ENCODE results near the gene DGKI. TPM values are rescaled to one million over a fixed set of nuclear protein-coding genes. Genes with fewer than 3 reads are reported as not detected.
A peak's percentile ranks its signal among the peaks of the same experiment; 100 is the strongest.

DGKI gene
- total and polyA plus RNA-seq, 4 experiments from 2014 or later: 0.11 TPM; not detected in 3

GRCh38 chr7:137667633-137668387, 179.0 kb downstream of the DGKI start:
- ChIA-PET CTCF (ENCODE audit: partially characterized antibody) (interaction anchor here (5.1 kb wide), 1 partner anchor 12 kb away, joined by 23 read pairs; no protein-coding TSS in a partner anchor), POLR2A (ENCODE audit: partially characterized antibody) (no interaction called here)
- H3K4me3 Mint-ChIP-seq: no peak overlapping the region
- intact Hi-C loops (cut with micrococcal nuclease): no loop called here
- H3K9me3 Mint-ChIP-seq: no peaks in the 10 kb centered on the region
- H3K4me3 ChIP-seq (ENCODE audit: low read length in 2 of 2): no peak overlapping the region
- H3K36me3 Mint-ChIP-seq: no peaks in the 10 kb centered on the region
- no peaks in the 10 kb centered on the region for H3K36me3 ChIP-seq (ENCODE audit: insufficient read depth, low read length)
- peaks cover 3 to 6% of the 10 kb centered on the region in 2 donors for H3K27me3 Mint-ChIP-seq
- H3K4me1 Mint-ChIP-seq: no peaks in the 10 kb centered on the region
- no peak for DNase-seq
- H3K27ac ChIP-seq (ENCODE audit: low read depth, low read length): no peak overlapping the region
- H3K27me3 ChIP-seq (ENCODE audit: insufficient read depth, low read length): no peaks in the 10 kb centered on the region
- no peaks in the 10 kb centered on the region for H3K4me1 ChIP-seq (ENCODE audit: insufficient read depth, low read length)
- H3K27ac Mint-ChIP-seq: no peak overlapping the region
- no peaks in the 10 kb centered on the region for H3K9me3 ChIP-seq (ENCODE audit: control insufficient read depth in 1 of 2, low read length in 2 of 2)

DNA sequence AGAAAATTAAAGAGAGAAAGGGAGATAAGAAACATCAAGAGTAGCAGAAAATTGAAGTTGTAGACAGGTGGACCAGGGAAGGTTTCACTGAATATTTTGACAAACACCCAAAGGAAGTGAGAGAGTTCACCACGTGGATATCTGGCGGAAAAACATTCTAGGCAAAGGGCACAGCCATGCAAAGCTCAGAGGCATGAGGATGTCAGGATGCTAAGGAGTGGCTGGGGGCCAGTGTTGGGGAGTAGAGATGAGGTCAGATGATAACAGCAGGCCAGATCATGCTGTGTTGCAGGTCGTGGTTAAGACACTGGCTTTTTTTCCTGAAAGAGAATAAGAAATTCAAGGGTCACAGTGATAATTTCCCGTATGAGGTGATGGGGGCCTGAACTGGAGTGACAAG, 181.9 kb downstream of the DGKI start:
- DNase-seq: no peak
- Mint-ChIP-seq H3K36me3 (no peaks in the 10 kb centered on the region), H3K27ac (peak overlapping the region in 1 of 7 donors; percentile 33), H3K27me3 (peaks cover 2 to 7% of the 10 kb centered on the region in 2 donors), H3K9me3 (no peaks in the 10 kb centered on the region), H3K4me3 (no peak overlapping the region), H3K4me1 (no peaks in the 10 kb centered on the region)
- H3K27ac ChIP-seq (ENCODE audit: low read depth, low read length): no peak overlapping the region
- H3K4me1 ChIP-seq (ENCODE audit: insufficient read depth, low read length): no peaks in the 10 kb centered on the region
- H3K9me3 ChIP-seq (ENCODE audit: control insufficient read depth in 1 of 2, low read length in 2 of 2): no peaks in the 10 kb centered on the region
- intact Hi-C loops (cut with micrococcal nuclease): no loop called here
- ChIA-PET CTCF (ENCODE audit: partially characterized antibody) (no interaction called here), POLR2A (ENCODE audit: partially characterized antibody) (no interaction called here)
- no peaks in the 10 kb centered on the region for H3K36me3 ChIP-seq (ENCODE audit: insufficient read depth, low read length)
- no peaks in the 10 kb centered on the region for H3K27me3 ChIP-seq (ENCODE audit: insufficient read depth, low read length)
- no peak overlapping the region for H3K4me3 ChIP-seq (ENCODE audit: low read length in 2 of 2)

- Histone ChIP-seq H3K4me3 (ENCODE audit: low read length in 2 of 2) (no peak overlapping the region), H3K27ac (ENCODE audit: low read depth, low read length) (no peak overlapping the region), H3K9me3 (ENCODE audit: control insufficient read depth in 1 of 2, low read length in 2 of 2) (no peaks in the 10 kb centered on the region), H3K4me1 (ENCODE audit: insufficient read depth, low read length) (no peaks in the 10 kb centered on the region), H3K36me3 (ENCODE audit: insufficient read depth, low read length) (no peaks in the 10 kb centered on the region), H3K27me3 (ENCODE audit: insufficient read depth, low read length) (no peaks in the 10 kb centered on the region)
- Mint-ChIP-seq H3K4me1 (no peaks in the 10 kb centered on the region), H3K27me3 (peaks cover 5 to 8% of the 10 kb centered on the region in 2 donors), H3K9me3 (no peaks in the 10 kb centered on the region), H3K27ac (no peak overlapping the region), H3K36me3 (no peaks in the 10 kb centered on the region), H3K4me3 (no peak overlapping the region)
- DNase-seq: no peak
- ChIA-PET POLR2A (ENCODE audit: partially characterized antibody) (no interaction called here), CTCF (ENCODE audit: partially characterized antibody) (interaction anchor here (1.0 kb wide), 1 partner anchor 28 kb away, joined by 4 read pairs; no protein-coding TSS in a partner anchor)
- intact Hi-C loops (cut with micrococcal nuclease): no loop called here
Observed at GRCh38 chr7:137661634-137662033, 185.1 kb downstream of the DGKI start.

DNA sequence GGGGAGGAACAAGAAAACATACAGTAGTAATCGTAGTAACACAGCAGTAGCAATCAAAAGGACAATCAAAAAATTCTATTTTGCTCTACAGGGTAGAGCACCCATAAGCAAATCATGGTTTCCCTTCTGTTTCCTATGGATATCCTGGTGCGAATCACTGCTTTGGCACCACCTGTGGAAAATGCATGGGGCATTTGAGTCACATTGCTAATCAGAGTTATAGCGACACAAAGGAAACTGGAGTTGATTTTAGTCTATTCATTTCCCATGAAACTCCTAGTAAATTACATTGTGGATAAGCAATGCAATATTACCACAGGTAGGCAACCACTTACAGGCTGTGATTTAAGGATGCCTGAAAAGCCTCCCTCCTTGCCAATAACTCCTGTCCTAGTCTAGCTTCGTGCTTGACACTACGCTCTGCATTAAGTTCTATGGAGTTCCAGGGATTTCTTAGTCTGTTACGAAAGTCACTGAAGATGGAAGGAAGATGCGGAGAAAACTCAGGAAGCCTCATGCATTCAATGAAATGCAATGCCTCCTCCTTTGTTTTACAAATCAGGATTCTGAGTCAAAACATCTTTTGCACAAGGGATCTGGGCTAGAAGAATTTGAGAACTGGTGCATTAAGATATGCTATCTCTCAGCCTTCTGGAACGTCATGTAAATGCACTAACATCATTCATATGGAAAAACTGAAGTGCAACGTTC, 188.4 kb downstream of the DGKI start:
- Histone ChIP-seq H3K36me3 (ENCODE audit: insufficient read depth, low read length) (no peaks in the 10 kb centered on the region), H3K27ac (ENCODE audit: low read depth, low read length) (no peak overlapping the region), H3K4me3 (ENCODE audit: low read length in 2 of 2) (no peak overlapping the region), H3K27me3 (ENCODE audit: insufficient read depth, low read length) (no peaks in the 10 kb centered on the region), H3K4me1 (ENCODE audit: insufficient read depth, low read length) (no peaks in the 10 kb centered on the region), H3K9me3 (ENCODE audit: control insufficient read depth in 1 of 2, low read length in 2 of 2) (no peaks in the 10 kb centered on the region)
- peaks cover 0 to 4% (median 0%) of the 10 kb centered on the region in 4 donors for H3K4me1 Mint-ChIP-seq
- H3K36me3 Mint-ChIP-seq: no peaks in the 10 kb centered on the region
- ChIA-PET POLR2A (ENCODE audit: partially characterized antibody) (no interaction called here), CTCF (ENCODE audit: partially characterized antibody) (interaction anchor here (0.7 to 3.0 kb wide), 3 partner anchors 235 to 245 kb away, joined by 3 to 12 read pairs (median 4); no protein-coding TSS in a partner anchor)
- H3K4me3 Mint-ChIP-seq: no peak overlapping the region
- no peak overlapping the region for H3K27ac Mint-ChIP-seq
- H3K27me3 Mint-ChIP-seq: peaks cover 5% of the 10 kb centered on the region in 2 donors
- intact Hi-C loops (cut with micrococcal nuclease): no loop called here
- no peak for DNase-seq
- H3K9me3 Mint-ChIP-seq: no peaks in the 10 kb centered on the region

GRCh38 chr7:137657476-137658189, 189.1 kb downstream of the DGKI start:
- Histone ChIP-seq H3K36me3 (ENCODE audit: insufficient read depth, low read length) (no peaks in the 10 kb centered on the region), H3K27me3 (ENCODE audit: insufficient read depth, low read length) (no peaks in the 10 kb centered on the region), H3K27ac (ENCODE audit: low read depth, low read length) (no peak overlapping the region), H3K9me3 (ENCODE audit: control insufficient read depth in 1 of 2, low read length in 2 of 2) (no peaks in the 10 kb centered on the region), H3K4me1 (ENCODE audit: insufficient read depth, low read length) (no peaks in the 10 kb centered on the region), H3K4me3 (ENCODE audit: low read length in 2 of 2) (no peak overlapping the region)
- ChIA-PET CTCF (ENCODE audit: partially characterized antibody) (interaction anchor here (0.7 to 3.6 kb wide), 5 partner anchors 12 to 351 kb away, joined by 3 to 23 read pairs (median 8); no protein-coding TSS in a partner anchor), POLR2A (ENCODE audit: partially characterized antibody) (no interaction called here)
- peaks cover 0 to 4% (median 0%) of the 10 kb centered on the region in 4 donors for H3K4me1 Mint-ChIP-seq
- intact Hi-C loops (cut with micrococcal nuclease): no loop called here
- DNase-seq: no peak
- H3K9me3 Mint-ChIP-seq: no peaks in the 10 kb centered on the region
- H3K36me3 Mint-ChIP-seq: no peaks in the 10 kb centered on the region
- H3K4me3 Mint-ChIP-seq: no peak overlapping the region
- H3K27ac Mint-ChIP-seq: no peak overlapping the region
- peaks cover 5% of the 10 kb centered on the region in 2 donors for H3K27me3 Mint-ChIP-seq

DNA sequence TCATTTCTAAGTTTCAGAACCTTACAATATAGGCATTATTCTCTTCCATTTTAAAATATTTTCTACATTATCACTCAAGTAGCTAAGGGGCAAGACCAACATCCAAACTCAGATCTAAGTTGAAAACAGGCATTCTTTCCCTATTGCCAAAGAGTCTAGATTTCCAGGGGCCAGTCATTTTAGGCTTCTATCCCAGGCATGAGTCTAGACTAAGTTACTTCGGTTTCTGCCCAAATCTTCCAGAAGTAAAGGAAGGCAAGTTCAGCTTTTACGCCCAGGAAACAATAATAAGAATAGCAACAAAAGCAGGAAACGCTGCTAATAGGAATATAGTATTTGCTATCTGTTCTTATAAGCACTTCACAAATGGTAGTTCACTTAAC, 189.9 kb downstream of the DGKI start:
- Histone ChIP-seq H3K36me3 (ENCODE audit: insufficient read depth, low read length) (no peaks in the 10 kb centered on the region), H3K27ac (ENCODE audit: low read depth, low read length) (no peak overlapping the region), H3K4me1 (ENCODE audit: insufficient read depth, low read length) (no peaks in the 10 kb centered on the region), H3K9me3 (ENCODE audit: control insufficient read depth in 1 of 2, low read length in 2 of 2) (no peaks in the 10 kb centered on the region), H3K27me3 (ENCODE audit: insufficient read depth, low read length) (no peaks in the 10 kb centered on the region), H3K4me3 (ENCODE audit: low read length in 2 of 2) (no peak overlapping the region)
- Mint-ChIP-seq H3K27me3 (peaks cover 5% of the 10 kb centered on the region in 2 donors), H3K4me3 (no peak overlapping the region), H3K4me1 (peaks cover 0 to 4% (median 0%) of the 10 kb centered on the region in 4 donors), H3K36me3 (no peaks in the 10 kb centered on the region), H3K27ac (no peak overlapping the region), H3K9me3 (no peaks in the 10 kb centered on the region)
- POLR2A ChIA-PET (ENCODE audit: partially characterized antibody): no interaction called here
- no peak for DNase-seq
- intact Hi-C loops (cut with micrococcal nuclease): loop anchor here (1.0 kb wide), 2 partner anchors 242 to 352 kb away; no protein-coding TSS in a partner anchor
- CTCF ChIA-PET (ENCODE audit: partially characterized antibody): interaction anchor here (0.7 to 3.6 kb wide), 18 partner anchors 9 to 354 kb away, joined by 3 to 23 read pairs (median 4); partner anchors contain the start of gene CREB3L2

Data from CD4-positive, alpha-beta memory T cell (primary cell).